ENCODE results near the gene POLR3GL.

Gene POLR3GL

GRCh38 chr1:145951526-145951925 lies 13.0 kb upstream of the POLR3GL start:
- DNase-seq (no peak), ATAC-seq (ENCODE audit: insufficient read depth, low read depth) (no peak)
- H3K27me3 ChIP-seq (ENCODE audit: insufficient read depth, low read length, poor library complexity), result no peaks in the 10 kb centered on the region
- peaks cover 31% of the 10 kb centered on the region for H3K4me1 ChIP-seq (ENCODE audit: insufficient read depth, low read length)
- no peak for TF ChIP-seq EZH2 (IDR thresholded peaks at IDR 0.05; ENCODE audit: borderline replicate concordance, low read depth, low read length, severe bottlenecking)
- no peak for TF ChIP-seq CTCF (IDR thresholded peaks at IDR 0.05; ENCODE audit: borderline replicate concordance, extremely low read depth, low read length, poor library complexity, severe bottlenecking)
- H4K20me1 ChIP-seq (ENCODE audit: insufficient read depth, low read length), result no peaks in the 10 kb centered on the region; the same call in 1 of the 2 replicates
- H3K36me3 ChIP-seq (ENCODE audit: insufficient read depth, low read length), result peaks cover 42% of the 10 kb centered on the region
- H3K79me2 ChIP-seq (ENCODE audit: insufficient read depth, low read length), result peaks cover 69% of the 10 kb centered on the region
- no peak overlapping the region for H3K4me3 ChIP-seq (ENCODE audit: low read depth in 1 of 2, low read length in 2 of 2)
- no peak overlapping the region for H2AFZ ChIP-seq (ENCODE audit: low read depth, low read length)
- H3K9ac ChIP-seq (ENCODE audit: low read depth, low read length), result no peak overlapping the region
- H3K9me3 ChIP-seq (ENCODE audit: insufficient read depth, low read length, severe bottlenecking), result no peaks in the 10 kb centered on the region
- H3K4me2 ChIP-seq (ENCODE audit: insufficient read depth, low read length), result no peak overlapping the region
- no peak overlapping the region for H3K27ac ChIP-seq (ENCODE audit: low read length)

GRCh38 chr1:145952903-145953302 lies 11.6 kb upstream of the POLR3GL start:
- Histone ChIP-seq H3K27me3 (ENCODE audit: insufficient read depth, low read length, poor library complexity) (no peaks in the 10 kb centered on the region), H3K27ac (ENCODE audit: low read length) (no peak overlapping the region), H3K4me2 (ENCODE audit: insufficient read depth, low read length) (no peak overlapping the region), H2AFZ (ENCODE audit: low read depth, low read length) (no peak overlapping the region), H3K4me1 (ENCODE audit: insufficient read depth, low read length) (peaks cover 38% of the 10 kb centered on the region), H3K9me3 (ENCODE audit: insufficient read depth, low read length, severe bottlenecking) (no peaks in the 10 kb centered on the region), H4K20me1 (ENCODE audit: insufficient read depth, low read length) (no peaks in the 10 kb centered on the region; the same call in 1 of the 2 replicates), H3K36me3 (ENCODE audit: insufficient read depth, low read length) (peaks cover 29% of the 10 kb centered on the region), H3K79me2 (ENCODE audit: insufficient read depth, low read length) (peaks cover 76% of the 10 kb centered on the region), H3K9ac (ENCODE audit: low read depth, low read length) (no peak overlapping the region), H3K4me3 (ENCODE audit: low read depth in 1 of 2, low read length in 2 of 2) (no peak overlapping the region)
- no peak for DNase-seq
- no peak for TF ChIP-seq CTCF (IDR thresholded peaks at IDR 0.05; ENCODE audit: borderline replicate concordance, extremely low read depth, low read length, poor library complexity, severe bottlenecking)
- no peak for TF ChIP-seq EZH2 (IDR thresholded peaks at IDR 0.05; ENCODE audit: borderline replicate concordance, low read depth, low read length, severe bottlenecking)
- no peak for ATAC-seq (ENCODE audit: insufficient read depth, low read depth)

GRCh38 chr1:145953861-145954260 lies 10.6 kb upstream of the POLR3GL start:
- peaks cover 76% of the 10 kb centered on the region for H3K79me2 ChIP-seq (ENCODE audit: insufficient read depth, low read length)
- peaks cover 29% of the 10 kb centered on the region for H3K36me3 ChIP-seq (ENCODE audit: insufficient read depth, low read length)
- no peaks in the 10 kb centered on the region; the same call in 1 of the 2 replicates for H4K20me1 ChIP-seq (ENCODE audit: insufficient read depth, low read length)
- no peak overlapping the region for H3K4me2 ChIP-seq (ENCODE audit: insufficient read depth, low read length)
- no peak overlapping the region for H3K9ac ChIP-seq (ENCODE audit: low read depth, low read length)
- peaks cover 47% of the 10 kb centered on the region for H3K4me1 ChIP-seq (ENCODE audit: insufficient read depth, low read length)
- TF ChIP-seq CTCF (IDR thresholded peaks at IDR 0.05; ENCODE audit: borderline replicate concordance, extremely low read depth, low read length, poor library complexity, severe bottlenecking) (no peak), EZH2 (IDR thresholded peaks at IDR 0.05; ENCODE audit: borderline replicate concordance, low read depth, low read length, severe bottlenecking) (no peak)
- ATAC-seq (ENCODE audit: insufficient read depth, low read depth) (no peak), DNase-seq (no peak)
- H3K4me3 ChIP-seq (ENCODE audit: low read depth in 1 of 2, low read length in 2 of 2), result no peak overlapping the region
- no peaks in the 10 kb centered on the region for H3K9me3 ChIP-seq (ENCODE audit: insufficient read depth, low read length, severe bottlenecking)
- H3K27me3 ChIP-seq (ENCODE audit: insufficient read depth, low read length, poor library complexity), result no peaks in the 10 kb centered on the region
- no peak overlapping the region for H2AFZ ChIP-seq (ENCODE audit: low read depth, low read length)
- H3K27ac ChIP-seq (ENCODE audit: low read length), result no peak overlapping the region

GRCh38 chr1:145955436-145955835 lies 9.1 kb upstream of the POLR3GL start:
- ATAC-seq (ENCODE audit: insufficient read depth, low read depth) (no peak), DNase-seq (no peak)
- Histone ChIP-seq H3K4me2 (ENCODE audit: insufficient read depth, low read length) (peak overlapping the region; percentile 74), H3K4me1 (ENCODE audit: insufficient read depth, low read length) (peaks cover 62% of the 10 kb centered on the region), H3K9me3 (ENCODE audit: insufficient read depth, low read length, severe bottlenecking) (no peaks in the 10 kb centered on the region), H3K79me2 (ENCODE audit: insufficient read depth, low read length) (peaks cover 67% of the 10 kb centered on the region), H3K27me3 (ENCODE audit: insufficient read depth, low read length, poor library complexity) (no peaks in the 10 kb centered on the region), H2AFZ (ENCODE audit: low read depth, low read length) (no peak overlapping the region), H4K20me1 (ENCODE audit: insufficient read depth, low read length) (no peaks in the 10 kb centered on the region), H3K4me3 (ENCODE audit: low read depth in 1 of 2, low read length in 2 of 2) (peak overlapping the region in 1 of 2 experiments; percentile 86; a peak in 2 of 4 replicates), H3K9ac (ENCODE audit: low read depth, low read length) (peak overlapping the region; percentile 71; the same call in 1 of the 2 replicates), H3K27ac (ENCODE audit: low read length) (no peak overlapping the region), H3K36me3 (ENCODE audit: insufficient read depth, low read length) (peaks cover 25% of the 10 kb centered on the region)
- TF ChIP-seq CTCF (IDR thresholded peaks at IDR 0.05; ENCODE audit: borderline replicate concordance, extremely low read depth, low read length, poor library complexity, severe bottlenecking) (no peak), EZH2 (IDR thresholded peaks at IDR 0.05; ENCODE audit: borderline replicate concordance, low read depth, low read length, severe bottlenecking) (no peak)
